RWPE2 (cell line): ENCODE results near the gene CCDC106.

Source experiments
- ATAC-seq: fragments of 200-7000 bp; cut with Tn5 transposase; 3 replicates; pipeline ENCODE4 v1.9.1; 2021; ENCODE audit warnings: low read depth
- DNase-seq: peaks from one replicate; pipeline ENCODE4 v3.0.0-alpha.2; 2020; ENCODE audit warnings: low spot score
- H3K27ac ChIP-seq: fragments of 450-650 bp; 2 replicates; pipeline ENCODE4 v1.5.1; 2017; ENCODE audit warnings: mild to moderate bottlenecking; ENCODE audit not compliant: poor library complexity, severe bottlenecking
- H3K27me3 ChIP-seq: fragments of 250-450 bp; sonication (Bioruptor Pico); 2 replicates; pipeline ENCODE4 v1.5.1; 2021; ENCODE audit warnings: mild to moderate bottlenecking, moderate library complexity; ENCODE audit not compliant: insufficient read depth, poor library complexity, severe bottlenecking
- H3K36me3 ChIP-seq: fragments of 250-450 bp; sonication (Bioruptor Pico); 2 replicates; pipeline ENCODE4 v1.5.1; 2020; ENCODE audit warnings: low read depth, mild to moderate bottlenecking, moderate library complexity
- H3K4me1 ChIP-seq: fragments of 250-450 bp; sonication (Bioruptor Pico); 2 replicates; pipeline ENCODE4 v1.5.1; 2021; ENCODE audit warnings: mild to moderate bottlenecking, moderate library complexity; ENCODE audit not compliant: insufficient read depth, poor library complexity, severe bottlenecking
- H3K4me3 ChIP-seq: fragments of 250-450 bp; sonication (Bioruptor Pico); 2 replicates; pipeline ENCODE4 v1.5.1; 2021; ENCODE audit warnings: mild to moderate bottlenecking, moderate library complexity; ENCODE audit not compliant: severe bottlenecking
- H3K9me3 ChIP-seq: fragments of 250-450 bp; sonication (Bioruptor Pico); 2 replicates; pipeline ENCODE4 v1.5.1; 2021; ENCODE audit warnings: mild to moderate bottlenecking, moderate library complexity; ENCODE audit not compliant: severe bottlenecking
- TF ChIP-seq, protein P1 (sequence below): fragments of 450-650 bp; IDR thresholded peaks from one replicate; pipeline ENCODE4 v1.5.1; 2017; ENCODE audit warnings: mild to moderate bottlenecking, moderate library complexity; ENCODE audit not compliant: poor library complexity, severe bottlenecking

CCDC106 gene

DNA sequence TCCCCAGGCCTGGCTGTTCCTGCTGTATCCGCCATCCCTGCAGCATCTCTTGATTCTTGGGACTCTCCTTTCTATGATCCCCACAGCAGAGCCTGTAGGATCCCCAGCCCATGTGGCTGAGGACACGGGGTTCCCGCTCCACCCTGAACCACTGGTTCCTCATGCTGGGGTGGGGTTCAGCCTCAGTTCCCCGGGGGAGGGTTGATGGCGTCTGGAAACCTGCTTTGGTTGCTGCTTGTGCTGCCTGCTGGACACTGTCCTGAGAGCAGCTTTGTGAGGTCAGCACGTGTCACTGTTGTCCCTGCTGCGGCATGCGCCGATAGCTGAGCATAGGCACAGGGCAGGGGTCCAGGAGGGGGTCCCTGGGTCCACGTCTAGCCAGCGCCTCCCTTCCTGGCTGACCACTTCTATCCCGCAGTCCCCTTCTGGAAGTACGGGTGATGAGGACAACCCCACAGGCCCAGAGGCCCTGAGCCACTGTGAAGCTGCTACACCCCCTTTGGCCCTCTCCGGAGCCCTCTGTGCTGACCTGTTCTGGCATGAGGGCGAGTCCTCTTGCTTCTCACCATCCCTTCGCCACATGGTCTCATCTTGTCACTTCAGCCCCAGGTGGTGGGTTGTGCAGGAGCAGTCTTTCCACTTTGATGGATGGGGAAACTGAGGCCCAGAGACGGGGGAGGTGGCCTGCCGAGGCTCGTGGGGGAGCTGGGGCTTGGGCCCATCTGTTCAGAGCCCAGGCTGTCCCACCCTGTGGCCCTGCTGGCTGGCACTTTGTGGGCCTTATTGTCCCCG is 32.5 kb downstream of the CCDC106 start:
- H3K27me3 ChIP-seq: no peaks in the 10 kb centered on the region
- H3K4me3 ChIP-seq: no peak overlapping the region
- peaks cover 91% of the 10 kb centered on the region for H3K36me3 ChIP-seq
- no peaks in the 10 kb centered on the region for H3K9me3 ChIP-seq
- DNase-seq: no peak
- TF ChIP-seq, protein P1, sequence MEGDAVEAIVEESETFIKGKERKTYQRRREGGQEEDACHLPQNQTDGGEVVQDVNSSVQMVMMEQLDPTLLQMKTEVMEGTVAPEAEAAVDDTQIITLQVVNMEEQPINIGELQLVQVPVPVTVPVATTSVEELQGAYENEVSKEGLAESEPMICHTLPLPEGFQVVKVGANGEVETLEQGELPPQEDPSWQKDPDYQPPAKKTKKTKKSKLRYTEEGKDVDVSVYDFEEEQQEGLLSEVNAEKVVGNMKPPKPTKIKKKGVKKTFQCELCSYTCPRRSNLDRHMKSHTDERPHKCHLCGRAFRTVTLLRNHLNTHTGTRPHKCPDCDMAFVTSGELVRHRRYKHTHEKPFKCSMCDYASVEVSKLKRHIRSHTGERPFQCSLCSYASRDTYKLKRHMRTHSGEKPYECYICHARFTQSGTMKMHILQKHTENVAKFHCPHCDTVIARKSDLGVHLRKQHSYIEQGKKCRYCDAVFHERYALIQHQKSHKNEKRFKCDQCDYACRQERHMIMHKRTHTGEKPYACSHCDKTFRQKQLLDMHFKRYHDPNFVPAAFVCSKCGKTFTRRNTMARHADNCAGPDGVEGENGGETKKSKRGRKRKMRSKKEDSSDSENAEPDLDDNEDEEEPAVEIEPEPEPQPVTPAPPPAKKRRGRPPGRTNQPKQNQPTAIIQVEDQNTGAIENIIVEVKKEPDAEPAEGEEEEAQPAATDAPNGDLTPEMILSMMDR: no peak
- no peak for ATAC-seq
- no peak overlapping the region for H3K27ac ChIP-seq
- peaks cover 16% of the 10 kb centered on the region for H3K4me1 ChIP-seq

DNA sequence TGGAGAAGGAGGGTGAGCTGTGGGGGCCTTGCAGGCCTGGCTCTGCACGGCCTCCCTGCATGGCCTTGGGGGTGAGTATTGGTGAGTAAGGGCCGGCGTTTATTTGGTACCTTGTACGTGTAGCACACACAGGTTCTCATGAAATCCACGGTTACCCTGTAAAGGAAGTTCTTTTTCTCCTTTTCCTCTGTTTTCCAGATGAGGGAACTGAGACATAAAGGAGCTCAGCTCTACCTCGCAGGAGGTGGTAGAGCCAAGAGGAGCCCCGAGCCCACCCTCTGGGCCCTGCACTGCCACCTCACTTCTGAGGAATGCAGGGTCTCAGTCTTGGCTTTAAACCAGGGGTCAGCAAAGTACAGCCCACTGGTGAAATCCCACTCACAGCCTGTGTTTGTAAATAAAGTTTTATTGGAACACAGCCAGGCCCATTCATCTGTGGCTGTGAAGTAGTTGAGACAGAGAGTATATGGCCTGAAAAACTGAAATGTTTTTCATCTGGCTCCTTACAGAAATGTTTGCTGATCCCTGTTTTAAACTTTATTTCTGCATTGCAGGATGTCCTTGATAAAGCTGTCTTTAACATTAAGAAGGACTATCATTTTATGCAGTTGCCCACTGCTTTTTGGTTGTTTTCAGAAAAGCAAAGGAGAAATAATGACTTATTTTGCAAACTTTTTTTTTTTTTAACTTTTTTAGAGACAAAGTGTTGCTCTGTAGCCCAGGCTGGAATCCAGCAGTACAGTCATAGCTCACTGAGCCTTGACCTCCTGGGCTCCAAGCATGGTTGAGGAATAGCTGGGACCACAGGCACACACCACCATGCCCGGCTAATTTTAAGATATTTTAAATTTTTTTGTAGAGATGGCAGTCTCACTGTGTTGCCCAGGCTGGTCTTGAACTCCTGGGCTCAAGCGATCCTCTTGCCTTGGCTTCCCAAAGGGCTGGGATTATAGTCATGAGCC is 33.4 kb downstream of the CCDC106 start:
- no peak overlapping the region for H3K27ac ChIP-seq
- ATAC-seq (no peak), DNase-seq (no peak)
- H3K36me3 ChIP-seq: peaks cover 94% of the 10 kb centered on the region
- no peaks in the 10 kb centered on the region for H3K9me3 ChIP-seq
- no peaks in the 10 kb centered on the region for H3K27me3 ChIP-seq
- H3K4me3 ChIP-seq: no peak overlapping the region
- TF ChIP-seq, protein P1: no peak
- peaks cover 12% of the 10 kb centered on the region for H3K4me1 ChIP-seq

DNA sequence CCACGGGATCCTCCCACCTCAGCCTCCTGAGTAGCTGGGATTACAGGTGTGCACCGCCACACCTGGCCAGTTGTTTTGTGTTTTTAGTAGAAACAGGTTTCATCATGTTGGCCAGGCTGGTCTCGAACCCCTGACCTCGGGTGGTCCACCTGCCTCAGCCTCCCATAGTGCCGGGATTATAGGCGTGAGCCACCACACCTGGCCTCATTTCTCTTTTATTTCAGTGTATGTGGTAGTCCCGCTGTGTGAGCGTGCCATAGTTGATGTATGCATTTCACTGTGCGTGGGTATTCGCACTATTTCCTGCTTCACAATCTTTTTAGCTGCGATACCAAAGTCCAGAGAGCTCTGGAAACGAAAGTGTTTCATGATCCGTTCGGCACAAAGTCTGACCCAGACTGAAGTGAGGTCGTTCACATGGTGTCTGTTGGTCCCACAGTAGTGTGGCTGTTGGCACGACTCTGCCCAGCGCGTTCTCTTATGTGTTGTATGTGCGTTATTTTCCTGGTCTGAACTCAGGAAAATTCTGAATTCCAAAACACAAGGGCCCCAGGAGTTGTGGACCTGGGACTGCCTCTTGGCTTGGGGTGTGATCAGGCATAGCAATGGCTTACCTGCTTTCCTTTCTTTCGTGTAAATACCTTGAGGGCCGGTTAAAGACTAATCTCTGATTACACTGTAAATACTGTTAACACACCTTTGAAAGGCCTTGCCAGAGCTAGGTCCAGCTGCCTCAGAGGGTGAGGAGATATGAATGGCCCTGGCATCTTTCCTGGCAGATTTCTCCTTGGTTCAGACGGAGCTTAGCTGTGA is 35.6 kb downstream of the CCDC106 start:
- Histone ChIP-seq H3K9me3 (no peaks in the 10 kb centered on the region), H3K4me1 (peaks cover 3% of the 10 kb centered on the region), H3K27me3 (no peaks in the 10 kb centered on the region), H3K36me3 (peaks cover 80% of the 10 kb centered on the region), H3K27ac (no peak overlapping the region), H3K4me3 (no peak overlapping the region)
- TF ChIP-seq, protein P1: no peak
- ATAC-seq (no peak), DNase-seq (no peak)

DNA sequence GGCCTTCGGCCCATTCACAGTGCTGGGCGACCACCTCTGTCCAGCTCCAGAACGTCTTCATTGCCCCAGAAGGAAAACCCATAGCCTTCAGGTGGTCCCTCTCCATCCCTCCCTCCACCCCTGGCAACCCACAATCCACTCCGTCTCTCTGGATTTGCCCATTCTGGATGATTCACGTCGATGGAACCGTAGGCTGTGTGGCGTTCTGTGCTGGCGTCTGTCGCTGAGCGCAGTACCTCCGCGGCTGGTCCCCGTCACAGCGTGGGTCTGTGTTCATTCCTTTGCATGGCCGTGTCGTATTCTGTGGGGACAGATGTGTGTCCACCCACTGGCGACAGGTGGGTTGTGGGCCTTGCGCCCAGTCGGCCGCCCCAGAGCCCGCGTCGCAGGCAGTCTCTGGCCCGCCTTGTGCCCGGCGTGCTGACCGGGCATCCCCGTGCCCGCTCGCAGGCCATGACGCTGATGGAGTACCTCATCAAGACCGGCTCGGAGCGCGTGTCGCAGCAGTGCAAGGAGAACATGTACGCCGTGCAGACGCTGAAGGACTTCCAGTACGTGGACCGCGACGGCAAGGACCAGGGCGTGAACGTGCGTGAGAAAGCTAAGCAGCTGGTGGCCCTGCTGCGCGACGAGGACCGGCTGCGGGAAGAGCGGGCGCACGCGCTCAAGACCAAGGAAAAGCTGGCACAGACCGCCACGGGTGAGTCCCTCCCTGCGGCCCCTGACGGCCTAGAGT is 37.1 kb downstream of the CCDC106 start:
- H3K36me3 ChIP-seq: peaks cover 68% of the 10 kb centered on the region
- no peak overlapping the region for H3K4me3 ChIP-seq
- TF ChIP-seq, protein P1: no peak
- no peaks in the 10 kb centered on the region for H3K27me3 ChIP-seq
- DNase-seq: peak; percentile 58
- no peaks in the 10 kb centered on the region for H3K4me1 ChIP-seq
- H3K27ac ChIP-seq: no peak overlapping the region
- ATAC-seq: no peak
- H3K9me3 ChIP-seq: no peaks in the 10 kb centered on the region
